ENCODE results near the gene CADM1. TPM values are rescaled to one million over a fixed set of nuclear protein-coding genes. Genes with fewer than 3 reads are reported as not detected.

Gene CADM1
- total and polyA plus RNA-seq, 9 of the 15 experiments (the other 6 are each of a cell fraction or from before 2014, with no cell fraction given), result 0.42 TPM; not detected in 8

DNA sequence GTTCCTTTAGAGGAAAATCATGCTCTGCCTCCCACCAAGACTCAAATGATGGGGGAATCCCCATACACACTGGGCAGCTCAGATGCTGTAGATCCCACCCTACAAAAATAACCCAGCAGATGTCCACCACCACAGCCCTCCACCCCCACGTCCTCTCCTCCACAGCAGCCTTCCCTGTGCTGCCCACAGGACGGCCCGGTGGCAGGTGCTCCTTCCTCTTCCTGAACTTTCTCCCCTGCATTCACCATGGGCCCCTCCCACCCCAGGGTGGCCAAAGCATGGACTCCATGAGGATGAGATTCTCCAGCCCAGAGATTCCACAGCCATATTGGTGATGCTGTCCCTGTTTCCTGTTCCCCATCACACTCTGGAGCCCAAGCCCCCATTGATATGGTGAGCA is 368.3 kb downstream of the CADM1 start:
- TF ChIP-seq BRD4 (IDR thresholded peaks at IDR 0.05) (no peak), KAT7 (CRISPR knock-in tag; IDR thresholded peaks at IDR 0.05; ENCODE audit: borderline replicate concordance) (no peak), GABPA (tag; conservative IDR thresholded peaks at IDR 0.05; ENCODE audit: low read depth) (no peak), CTBP1 (IDR thresholded peaks at IDR 0.05; ENCODE audit: borderline replicate concordance) (no peak), POLR2AphosphoS5 (IDR thresholded peaks at IDR 0.05; ENCODE audit: control insufficient read depth, insufficient read depth, low read depth, low read length) (no peak), MED1 (CRISPR knock-in tag; IDR thresholded peaks at IDR 0.05; ENCODE audit: borderline replicate concordance) (no peak), ZNF780A (CRISPR knock-in tag; IDR thresholded peaks at IDR 0.05) (no peak), ZSCAN32 (CRISPR knock-in tag; IDR thresholded peaks at IDR 0.05) (no peak), COPS2 (conservative IDR thresholded peaks at IDR 0.05) (no peak)
- TF ChIP-seq, protein P1, sequence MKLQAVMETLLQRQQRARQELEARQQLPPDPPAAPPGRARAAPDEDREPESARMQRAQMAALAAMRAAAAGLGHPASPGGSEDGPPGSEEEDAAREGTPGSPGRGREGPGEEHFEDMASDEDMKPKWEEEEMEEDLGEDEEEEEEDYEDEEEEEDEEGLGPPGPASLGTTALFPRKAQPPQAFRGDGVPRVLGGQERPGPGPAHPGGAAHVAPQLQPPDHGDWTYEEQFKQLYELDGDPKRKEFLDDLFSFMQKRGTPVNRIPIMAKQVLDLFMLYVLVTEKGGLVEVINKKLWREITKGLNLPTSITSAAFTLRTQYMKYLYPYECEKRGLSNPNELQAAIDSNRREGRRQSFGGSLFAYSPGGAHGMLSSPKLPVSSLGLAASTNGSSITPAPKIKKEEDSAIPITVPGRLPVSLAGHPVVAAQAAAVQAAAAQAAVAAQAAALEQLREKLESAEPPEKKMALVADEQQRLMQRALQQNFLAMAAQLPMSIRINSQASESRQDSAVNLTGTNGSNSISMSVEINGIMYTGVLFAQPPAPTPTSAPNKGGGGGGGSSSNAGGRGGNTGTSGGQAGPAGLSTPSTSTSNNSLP (IDR thresholded peaks at IDR 0.05; ENCODE audit: borderline replicate concordance, low read depth, low read length), result no peak
- ChIA-PET POLR2A (no interaction called here), CTCF (ENCODE audit: low intra/inter-chr PET ratio) (no interaction called here)
- no TSS peak for BruUV-seq (replicated peaks)
- H3K4me2 ChIP-seq (ENCODE audit: insufficient read depth, low read length), result no peak overlapping the region
- H3K36me3 ChIP-seq (ENCODE audit: control insufficient read depth, insufficient read depth, low read length), result no peaks in the 10 kb centered on the region
- no peaks in the 10 kb centered on the region for H3K79me2 ChIP-seq (ENCODE audit: control insufficient read depth, insufficient read depth, low read length)
- no peak overlapping the region for H3K27ac ChIP-seq (ENCODE audit: extremely low read depth, low read depth, low read length)
- no peak overlapping the region for H3K9ac ChIP-seq (ENCODE audit: insufficient read depth in 1 of 2, low read depth in 2 of 2, low read length in 2 of 2)
- no peak for ATAC-seq
- in situ Hi-C loops (cut with MboI) (no loop called here), intact Hi-C loops (cut with micrococcal nuclease) (loop anchor here (10.0 kb wide), 1 partner anchor 361 kb away; no protein-coding TSS in a partner anchor)
- no peaks in the 10 kb centered on the region; the same call in 1 of the 2 replicates for H4K20me1 ChIP-seq (replicated peaks; ENCODE audit: control insufficient read depth, insufficient read depth, low read length)
- H2AFZ ChIP-seq (ENCODE audit: low read depth, low read length), result no peak overlapping the region
- H3K9me1 ChIP-seq (ENCODE audit: control insufficient read depth, insufficient read depth, low read length), result no peaks in the 10 kb centered on the region
- H3K4me3 ChIP-seq, result no peak overlapping the region
- WGBS (ENCODE audit: insufficient coverage, low coverage, missing lambda C conversion rate), result 0% methylated on average over 1 of the region's 3 CpGs
- no peaks in the 10 kb centered on the region for H3K27me3 ChIP-seq (ENCODE audit: control insufficient read depth in 2 of 2, insufficient read depth in 2 of 2, low read length in 2 of 2)
- no peaks in the 10 kb centered on the region for H3K9me3 ChIP-seq (replicated peaks; ENCODE audit: control insufficient read depth, insufficient read depth, low read depth, low read length)
- H3K4me1 ChIP-seq (replicated peaks in 1 of 2; ENCODE audit: control insufficient read depth in 2 of 2, insufficient read depth in 2 of 2, low read length in 2 of 2), result no peaks in the 10 kb centered on the region
- FAIRE-seq, result no peak
- DNase-seq (ENCODE audit: extremely low read depth in 1 of 4, low spot score in 3 of 4), result no peak

Data from K562 (cell line).